Trophoblast cell (in vitro differentiated cells and primary cell): ENCODE results near the gene ACBD4.

Experiments
- DNase-seq, 2 donors: peaks; one replicate each; pipeline ENCODE4 v3.0.0-alpha.2; 2016
- H2AFZ ChIP-seq: 2 replicates; pipeline ENCODE4 v1.6.1; 2013; ENCODE audit warnings: low read length, moderate library complexity, mild to moderate bottlenecking; ENCODE audit not compliant: insufficient read depth, poor library complexity
- H2AK5ac ChIP-seq: 2 replicates; pipeline ENCODE4 v1.6.1; 2013; ENCODE audit warnings: mild to moderate bottlenecking, low read length
- H2BK120ac ChIP-seq: 2 replicates; pipeline ENCODE4 v1.6.1; 2013; ENCODE audit warnings: low read length, mild to moderate bottlenecking, moderate library complexity; ENCODE audit not compliant: insufficient read depth, poor library complexity
- H2BK12ac ChIP-seq: 2 replicates; pipeline ENCODE4 v1.6.1; 2013; ENCODE audit warnings: mild to moderate bottlenecking, low read length, moderate library complexity
- H2BK5ac ChIP-seq: 2 replicates; pipeline ENCODE4 v1.6.1; 2013; ENCODE audit warnings: low read length, low read depth, moderate library complexity, mild to moderate bottlenecking; ENCODE audit not compliant: poor library complexity
- H3K14ac ChIP-seq: 2 replicates; pipeline ENCODE4 v1.6.1; 2013; ENCODE audit warnings: mild to moderate bottlenecking, low read length
- H3K18ac ChIP-seq: 2 replicates; pipeline ENCODE4 v1.6.1; 2013; ENCODE audit warnings: mild to moderate bottlenecking, low read length
- H3K23ac ChIP-seq: 2 replicates; pipeline ENCODE4 v1.6.1; 2013; ENCODE audit warnings: low read length
- H3K27ac ChIP-seq: 2 replicates; pipeline ENCODE4 v1.5.1; 2013; ENCODE audit warnings: low read depth, mild to moderate bottlenecking, inconsistent platforms, low read length, moderate library complexity
- H3K27me3 ChIP-seq: 2 replicates; pipeline ENCODE4 v1.6.1; 2013; ENCODE audit warnings: inconsistent platforms, mild to moderate bottlenecking, low read length, moderate library complexity; ENCODE audit not compliant: insufficient read depth
- H3K36me3 ChIP-seq, 2 experiments: 1 replicate in 1 of 2; 2 replicates in 1 of 2; pipeline ENCODE4 v1.6.1; 2013; ENCODE audit warnings: low read length in 2 of 2, mild to moderate bottlenecking in 2 of 2, moderate library complexity in 1 of 2; ENCODE audit not compliant: insufficient read depth in 2 of 2, control insufficient read depth in 1 of 2
- H3K4ac ChIP-seq: 2 replicates; pipeline ENCODE4 v1.6.1; 2013; ENCODE audit warnings: low read depth, mild to moderate bottlenecking, low read length, moderate library complexity
- H3K4me1 ChIP-seq, 2 experiments: 1 replicate in 1 of 2; 2 replicates in 1 of 2; pipeline ENCODE4 v1.6.1; 2013; ENCODE audit warnings: low read length in 2 of 2, mild to moderate bottlenecking in 2 of 2, moderate library complexity in 1 of 2; ENCODE audit not compliant: insufficient read depth in 2 of 2, control insufficient read depth in 1 of 2
- H3K4me2 ChIP-seq: 2 replicates; pipeline ENCODE4 v1.6.1; 2013; ENCODE audit warnings: inconsistent platforms, mild to moderate bottlenecking, low read length, moderate library complexity
- H3K4me3 ChIP-seq: 2 replicates; pipeline ENCODE4 v1.5.1; 2013; ENCODE audit warnings: mild to moderate bottlenecking, low read depth, low read length, inconsistent platforms
- H3K79me1 ChIP-seq: one replicate; pipeline ENCODE4 v1.6.1; 2013; ENCODE audit warnings: low read length
- H3K79me2 ChIP-seq: 2 replicates; pipeline ENCODE4 v1.6.1; 2013; ENCODE audit warnings: low read length, mild to moderate bottlenecking; ENCODE audit not compliant: control insufficient read depth, insufficient read depth, poor library complexity
- H3K9ac ChIP-seq: 2 replicates; pipeline ENCODE4 v1.6.1; 2013; ENCODE audit warnings: mild to moderate bottlenecking, low read length
- H3K9me3 ChIP-seq: 2 replicates; pipeline ENCODE4 v1.6.1; 2013; ENCODE audit warnings: low read depth, mild to moderate bottlenecking, control low read depth, inconsistent platforms, low read length; ENCODE audit not compliant: insufficient read depth
- H4K12ac ChIP-seq: 2 replicates; pipeline ENCODE4 v1.6.1; 2013; ENCODE audit warnings: low read depth, mild to moderate bottlenecking, low read length, moderate library complexity
- H4K8ac ChIP-seq: 2 replicates; pipeline ENCODE4 v1.6.1; 2013; ENCODE audit warnings: low read depth, mild to moderate bottlenecking, low read length, moderate library complexity
- H4K91ac ChIP-seq: one replicate; pipeline ENCODE4 v1.6.1; 2013; ENCODE audit warnings: low read depth, mild to moderate bottlenecking, low read length, moderate library complexity
- WGBS: extraction: QIAGEN DNeasy Blood & Tissue Kit; methylation state at CpG from one replicate; pipeline ENCODE4 v1.1.7; 2013; ENCODE audit warnings: missing lambda C conversion rate; ENCODE audit not compliant: insufficient read length, insufficient coverage; ENCODE audit errors: extremely low coverage; 5-methylcytosine and 5-hydroxymethylcytosine counted together

Gene ACBD4

GRCh38 chr17:45118691-45119090 is 16.8 kb upstream of the ACBD4 start:
- Histone ChIP-seq H3K23ac (no peak overlapping the region), H2BK5ac (no peak overlapping the region), H3K4me3 (no peak overlapping the region), H2BK12ac (no peak overlapping the region), H2AFZ (no peak overlapping the region), H3K18ac (no peak overlapping the region), H3K9me3 (no peaks in the 10 kb centered on the region), H3K36me3 (peaks cover 13 to 17% of the 10 kb centered on the region in 2 experiments), H2AK5ac (no peak overlapping the region), H4K91ac (no peak overlapping the region), H2BK120ac (no peak overlapping the region), H3K4me2 (no peak overlapping the region), H3K27me3 (no peaks in the 10 kb centered on the region), H3K14ac (no peak overlapping the region), H3K4ac (no peak overlapping the region), H3K4me1 (peaks cover 10 to 14% of the 10 kb centered on the region in 2 experiments), H3K27ac (no peak overlapping the region), H3K79me2 (no peaks in the 10 kb centered on the region), H4K8ac (no peak overlapping the region), H3K9ac (no peak overlapping the region), H4K12ac (no peak overlapping the region), H3K79me1 (peaks cover 4% of the 10 kb centered on the region)
- WGBS = no CpG with 5 or more reads among the region's 23 CpGs
- DNase-seq = no peak

GRCh38 chr17:45119964-45120363 is 15.5 kb upstream of the ACBD4 start:
- peaks cover 13 to 16% of the 10 kb centered on the region in 2 experiments for H3K36me3 ChIP-seq
- H3K23ac ChIP-seq = no peak overlapping the region
- no peak overlapping the region for H2BK5ac ChIP-seq
- no peak overlapping the region for H3K9ac ChIP-seq
- no peak overlapping the region for H3K4me2 ChIP-seq
- H3K27ac ChIP-seq = no peak overlapping the region
- no peak overlapping the region for H2AK5ac ChIP-seq
- no peaks in the 10 kb centered on the region for H3K79me2 ChIP-seq
- H2AFZ ChIP-seq = no peak overlapping the region
- H2BK120ac ChIP-seq = no peak overlapping the region
- DNase-seq = no peak
- H3K27me3 ChIP-seq = no peaks in the 10 kb centered on the region
- no CpG with 5 or more reads among the region's 8 CpGs for WGBS
- no peak overlapping the region for H3K4ac ChIP-seq
- H3K14ac ChIP-seq = no peak overlapping the region
- no peak overlapping the region for H4K12ac ChIP-seq
- H3K4me1 ChIP-seq = peaks cover 10 to 14% of the 10 kb centered on the region in 2 experiments
- H4K91ac ChIP-seq = no peak overlapping the region
- H4K8ac ChIP-seq = no peak overlapping the region
- no peak overlapping the region for H2BK12ac ChIP-seq
- no peak overlapping the region for H3K18ac ChIP-seq
- H3K79me1 ChIP-seq = peaks cover 3% of the 10 kb centered on the region
- no peaks in the 10 kb centered on the region for H3K9me3 ChIP-seq
- H3K4me3 ChIP-seq = no peak overlapping the region

- no CpG with 5 or more reads among the region's 22 CpGs for WGBS
- H2BK12ac ChIP-seq = no peak overlapping the region
- H3K9me3 ChIP-seq = no peaks in the 10 kb centered on the region
- no peak overlapping the region for H4K8ac ChIP-seq
- H2BK5ac ChIP-seq = no peak overlapping the region
- no peak overlapping the region for H3K27ac ChIP-seq
- no peak overlapping the region for H4K91ac ChIP-seq
- peaks cover 10 to 13% of the 10 kb centered on the region in 2 experiments for H3K4me1 ChIP-seq
- H3K79me1 ChIP-seq = peaks cover 3% of the 10 kb centered on the region
- no peak overlapping the region for H3K4me2 ChIP-seq
- H3K79me2 ChIP-seq = no peaks in the 10 kb centered on the region
- DNase-seq = no peak
- H2AFZ ChIP-seq = no peak overlapping the region
- H2BK120ac ChIP-seq = no peak overlapping the region
- no peak overlapping the region for H3K18ac ChIP-seq
- H4K12ac ChIP-seq = no peak overlapping the region
- no peak overlapping the region for H3K9ac ChIP-seq
- no peak overlapping the region for H3K14ac ChIP-seq
- H3K36me3 ChIP-seq = peaks cover 13 to 16% of the 10 kb centered on the region in 2 experiments
- H3K4me3 ChIP-seq = no peak overlapping the region
- no peak overlapping the region for H2AK5ac ChIP-seq
- no peaks in the 10 kb centered on the region for H3K27me3 ChIP-seq
- H3K23ac ChIP-seq = no peak overlapping the region
- H3K4ac ChIP-seq = no peak overlapping the region
Observed at GRCh38 chr17:45120558-45120957, 14.9 kb upstream of the ACBD4 start.

- Histone ChIP-seq H2AFZ (no peak overlapping the region), H3K36me3 (peaks cover 13 to 16% of the 10 kb centered on the region in 2 experiments), H2AK5ac (no peak overlapping the region), H2BK120ac (no peak overlapping the region), H3K23ac (no peak overlapping the region), H3K9me3 (no peaks in the 10 kb centered on the region), H4K8ac (no peak overlapping the region), H3K27ac (no peak overlapping the region), H3K79me1 (peaks cover 3% of the 10 kb centered on the region), H3K14ac (no peak overlapping the region), H3K18ac (no peak overlapping the region), H3K79me2 (no peaks in the 10 kb centered on the region), H3K27me3 (no peaks in the 10 kb centered on the region), H3K4me3 (no peak overlapping the region), H3K4me1 (peaks cover 10 to 13% of the 10 kb centered on the region in 2 experiments), H2BK5ac (no peak overlapping the region), H4K12ac (no peak overlapping the region), H4K91ac (no peak overlapping the region), H3K9ac (no peak overlapping the region), H3K4me2 (no peak overlapping the region), H3K4ac (no peak overlapping the region), H2BK12ac (no peak overlapping the region)
- no CpG with 5 or more reads among the region's 45 CpGs for WGBS
- no peak for DNase-seq
Observed at GRCh38 chr17:45121055-45121454, 14.4 kb upstream of the ACBD4 start.
